Subcutaneous adipose tissue (tissue), 4 donors: Measurements from ENCODE around the gene CNTN4. TPM values are rescaled to one million over a fixed set of nuclear protein-coding genes. Genes with fewer than 3 reads are reported as not detected.

Source experiments
- total RNA-seq, 4 donors: library from RNA; depleted of rRNA; stranded (reverse); fragments of >200 nt; gene quantifications; one replicate each; pipeline ENCODE4 v1.1.0, GENCODE V29; 2016
- TF ChIP-seq, protein P1 (sequence below): fragments of 450-650 bp; IDR thresholded peaks from one replicate; pipeline ENCODE4 v1.5.1; 2016; ENCODE audit warnings: low read depth, mild to moderate bottlenecking, control low read depth, antibody characterized with exemption, moderate library complexity

The CNTN4 gene
- total RNA-seq, 4 donors from 2014 or later = 4.2 to 10.5 (median 4.6) TPM

DNA sequence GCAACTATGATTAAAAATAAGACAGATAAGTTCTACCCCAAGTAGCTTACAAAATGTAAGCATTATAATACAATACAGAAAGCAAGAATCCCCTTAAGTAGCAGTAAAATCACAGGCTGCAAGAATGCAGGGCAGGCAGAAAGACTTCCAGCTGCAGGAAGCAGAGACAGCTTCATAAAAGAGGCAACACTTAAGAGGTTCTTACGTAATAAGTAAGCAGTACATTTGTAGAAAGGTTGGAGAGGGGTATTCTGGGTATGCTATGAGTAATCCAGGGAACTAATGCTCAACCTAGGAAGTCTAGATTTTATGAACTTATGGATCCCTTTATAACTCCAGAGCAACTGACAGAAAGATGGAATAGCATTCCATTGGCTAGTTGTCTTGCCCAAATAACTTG lies 859.9 kb downstream of the CNTN4 start:
- TF ChIP-seq, protein P1, sequence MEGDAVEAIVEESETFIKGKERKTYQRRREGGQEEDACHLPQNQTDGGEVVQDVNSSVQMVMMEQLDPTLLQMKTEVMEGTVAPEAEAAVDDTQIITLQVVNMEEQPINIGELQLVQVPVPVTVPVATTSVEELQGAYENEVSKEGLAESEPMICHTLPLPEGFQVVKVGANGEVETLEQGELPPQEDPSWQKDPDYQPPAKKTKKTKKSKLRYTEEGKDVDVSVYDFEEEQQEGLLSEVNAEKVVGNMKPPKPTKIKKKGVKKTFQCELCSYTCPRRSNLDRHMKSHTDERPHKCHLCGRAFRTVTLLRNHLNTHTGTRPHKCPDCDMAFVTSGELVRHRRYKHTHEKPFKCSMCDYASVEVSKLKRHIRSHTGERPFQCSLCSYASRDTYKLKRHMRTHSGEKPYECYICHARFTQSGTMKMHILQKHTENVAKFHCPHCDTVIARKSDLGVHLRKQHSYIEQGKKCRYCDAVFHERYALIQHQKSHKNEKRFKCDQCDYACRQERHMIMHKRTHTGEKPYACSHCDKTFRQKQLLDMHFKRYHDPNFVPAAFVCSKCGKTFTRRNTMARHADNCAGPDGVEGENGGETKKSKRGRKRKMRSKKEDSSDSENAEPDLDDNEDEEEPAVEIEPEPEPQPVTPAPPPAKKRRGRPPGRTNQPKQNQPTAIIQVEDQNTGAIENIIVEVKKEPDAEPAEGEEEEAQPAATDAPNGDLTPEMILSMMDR = no peak

DNA sequence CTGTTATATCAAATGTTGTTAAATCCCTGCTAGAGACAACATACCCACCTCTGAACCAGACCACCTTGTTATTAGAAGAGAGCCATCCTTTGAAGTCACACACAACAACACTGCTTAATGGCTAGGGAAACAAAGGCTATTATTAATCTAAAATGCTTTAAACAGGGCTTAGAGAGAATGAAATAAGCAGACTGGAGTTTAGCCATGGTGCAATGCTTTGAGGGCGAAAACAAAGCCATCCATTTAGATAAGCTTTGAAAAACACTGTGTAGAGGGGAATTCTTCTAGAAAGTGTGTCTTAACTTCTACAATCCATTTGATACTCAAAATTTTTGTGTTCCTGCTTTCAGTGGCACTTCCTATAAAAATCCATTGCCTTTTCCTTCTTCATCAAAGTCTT lies 862.9 kb downstream of the CNTN4 start:
- TF ChIP-seq, protein P1 = no peak

DNA sequence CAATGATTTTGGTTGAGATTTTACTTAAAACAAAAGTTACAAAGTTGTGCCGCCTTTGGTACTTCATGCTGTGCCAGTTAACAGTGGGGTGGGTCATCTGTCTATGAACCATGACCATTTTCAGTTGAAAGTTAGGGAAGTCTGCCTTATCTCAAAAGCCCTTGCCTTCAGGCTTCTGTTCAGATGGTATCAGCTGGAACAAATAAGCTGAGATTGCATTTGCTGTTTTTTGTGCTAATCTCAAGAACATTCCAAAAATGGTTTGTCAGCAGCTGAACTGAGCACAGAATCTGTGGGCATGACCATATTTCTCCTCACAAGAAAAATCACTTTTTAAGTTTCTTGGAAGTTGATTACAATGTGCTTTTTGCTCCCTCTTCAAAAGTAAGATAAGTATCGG lies 869.2 kb downstream of the CNTN4 start:
- TF ChIP-seq, protein P1 = no peak

- TF ChIP-seq, protein P1 = no peak
Measured at GRCh38 chr3:2968475-2968874, 869.8 kb downstream of the CNTN4 start.

GRCh38 chr3:2976212-2976611 lies 877.5 kb downstream of the CNTN4 start:
- TF ChIP-seq, protein P1 = no peak

- TF ChIP-seq, protein P1 = no peak
Measured at GRCh38 chr3:2976796-2977195, 878.1 kb downstream of the CNTN4 start.

- TF ChIP-seq, protein P1 = no peak
Measured at GRCh38 chr3:2978977-2979732, 880.5 kb downstream of the CNTN4 start.
